Heart left ventricle (tissue), 16 donors: ENCODE results near the gene VAMP1. TPM values are rescaled to one million over a fixed set of nuclear protein-coding genes. Genes with fewer than 3 reads are reported as not detected.
"Not testable (repeated sequence)": the region's sequence is repeated elsewhere in the genome, so short reads cannot be mapped to it uniquely, and the experiment has no call there.

Source experiments
- ATAC-seq, 4 donors: fragments of 200-7000 bp; cut with Tn5 transposase; one replicate each; pipeline ENCODE4 v1.9.1; 2020 to 2022; ENCODE audit warnings: moderate library complexity in 4 of 4, mild to moderate bottlenecking in 3 of 4, moderate number of reproducible peaks in 1 of 4
- DNase-seq, 5 donors: peaks; one replicate each; pipeline ENCODE4 v3.0.0-alpha.2; 2020
- H3K27ac ChIP-seq, 12 donors: fragments of 200-600 bp; sonication (generic) in 4 of 12; one replicate each; pipeline versions ENCODE4 v1.5.0 to v1.8.0; 2016 to 2022; ENCODE audit warnings: mild to moderate bottlenecking in 2 of 12
- H3K27me3 ChIP-seq, 9 donors: fragments of 200-600 bp; sonication (generic) in 2 of 9; one replicate each; pipeline versions ENCODE4 v1.5.1 to v1.8.0; 2016 to 2022; ENCODE audit warnings: mild to moderate bottlenecking in 3 of 9
- H3K36me3 ChIP-seq, 9 donors: fragments of 200-600 bp; sonication (generic) in 2 of 9; one replicate each; pipeline versions ENCODE4 v1.5.0 to v1.8.0; 2018 to 2022; ENCODE audit warnings: mild to moderate bottlenecking in 2 of 9
- H3K4me1 ChIP-seq, 12 donors: fragments of 200-600 bp; sonication (generic) in 4 of 12; one replicate each; pipeline versions ENCODE4 v1.5.0 to v1.8.0; 2016 to 2022; ENCODE audit warnings: mild to moderate bottlenecking in 3 of 12
- H3K4me3 ChIP-seq, 12 donors: fragments of 200-600 bp; sonication (generic) in 4 of 12; one replicate each; pipeline versions ENCODE4 v1.5.0 to v1.8.0; 2017 to 2022; ENCODE audit warnings: mild to moderate bottlenecking in 9 of 12, moderate library complexity in 4 of 12
- H3K9me3 ChIP-seq, 12 donors: fragments of 200-600 bp; sonication (generic) in 4 of 12; one replicate each; pipeline versions ENCODE4 v1.5.0 to v1.8.0; 2016 to 2022; ENCODE audit warnings: mild to moderate bottlenecking in 1 of 12
- POLR2A ChIP-seq, 2 donors: fragments of 450-650 bp; IDR thresholded peaks; one replicate each; pipeline ENCODE4 v1.6.1; 2017; ENCODE audit warnings: antibody characterized with exemption in 2 of 2, mild to moderate bottlenecking in 2 of 2, moderate library complexity in 2 of 2
- WGBS, 4 donors: extraction: QIAGEN DNeasy Blood & Tissue Kit in 2 of 4; methylation state at CpG; one replicate each; pipeline versions ENCODE4 v1.1.5 to v1.1.7; 2013 to 2018; 5-methylcytosine and 5-hydroxymethylcytosine counted together
- intact Hi-C, 10 donors: fragments of 100-400 bp; cut with DNase I; formaldehyde crosslinking; loops; one replicate each; pipeline versions ENCODE4 v1.11.1 to v1.14.2; 2022
- polyA plus RNA-seq, 2 donors: library from polyadenylated mRNA; stranded (reverse); fragments of 200-250 nt; gene quantifications; one replicate each; pipeline ENCODE4 v1.2.3, GENCODE V29; 2013
- total RNA-seq, 9 donors: library from RNA; depleted of rRNA in 2 of 9; stranded (reverse); fragments of >200 nt in 2 of 9; fragmentation: NEBNext Ultra II Directional in 3 of 9; extraction: Animal tissue kit (Norgen Biotek cat#: 25700) in 3 of 9; gene quantifications; one replicate each; pipeline versions ENCODE4 v1.1.0 to v1.2.4, GENCODE V29; 2016 to 2023
- TF ChIP-seq, protein P1 (sequence below), 12 donors: fragments of 200-600 bp; sonication (generic) in 4 of 12; IDR thresholded peaks; one replicate each; pipeline versions ENCODE4 v1.5.0 to v1.8.0; 2018 to 2022; ENCODE audit warnings: antibody characterized with exemption in 12 of 12, mild to moderate bottlenecking in 5 of 12
- donor health status: ischemic (EF 13 %, LVEDD 7.1; RV severe dilation, severe dysfunction).
- donor health status: healthy with polysubstance abuse.
- donor health status: DM: no; HTN: yes; CAD: no.
- donor health status: DM: no; HTN: no; CAD: no.
- donor health status: ischemic (EF 25% LVEDD 6.9; RV normal size, moderate dysfunction).
- donor health status: ischemic (EF 25% LVEDD 5.7; RV mildly dilated, moderate dysfunction).
- donor health status: healthy.
- donor health status: DM: yes; HTN: yes; CAD: no.
- donor health status: ischemic (EF 35%, LVEDD 5.7; RV mildly dilated, moderate dysfunction).
- donor health status: nonischemic (EF 11% LVEDD 7.7; RV severe dilation, severe dysfunction).
- donor health status: DM: yes; HTN: yes; CAD: no.
- donor health status: PGD.
- donor health status: ischemic (EF 29% LVEDD 5.4; RV normal size, mild dysfunction).
- donor health status: nonischemic (EF 23%, LVEDD 6.1; RV moderate dilation, normal function).

VAMP1 gene
- total and polyA plus RNA-seq, 11 donors: 2.1 to 8.3 (median 3.4) TPM

DNA sequence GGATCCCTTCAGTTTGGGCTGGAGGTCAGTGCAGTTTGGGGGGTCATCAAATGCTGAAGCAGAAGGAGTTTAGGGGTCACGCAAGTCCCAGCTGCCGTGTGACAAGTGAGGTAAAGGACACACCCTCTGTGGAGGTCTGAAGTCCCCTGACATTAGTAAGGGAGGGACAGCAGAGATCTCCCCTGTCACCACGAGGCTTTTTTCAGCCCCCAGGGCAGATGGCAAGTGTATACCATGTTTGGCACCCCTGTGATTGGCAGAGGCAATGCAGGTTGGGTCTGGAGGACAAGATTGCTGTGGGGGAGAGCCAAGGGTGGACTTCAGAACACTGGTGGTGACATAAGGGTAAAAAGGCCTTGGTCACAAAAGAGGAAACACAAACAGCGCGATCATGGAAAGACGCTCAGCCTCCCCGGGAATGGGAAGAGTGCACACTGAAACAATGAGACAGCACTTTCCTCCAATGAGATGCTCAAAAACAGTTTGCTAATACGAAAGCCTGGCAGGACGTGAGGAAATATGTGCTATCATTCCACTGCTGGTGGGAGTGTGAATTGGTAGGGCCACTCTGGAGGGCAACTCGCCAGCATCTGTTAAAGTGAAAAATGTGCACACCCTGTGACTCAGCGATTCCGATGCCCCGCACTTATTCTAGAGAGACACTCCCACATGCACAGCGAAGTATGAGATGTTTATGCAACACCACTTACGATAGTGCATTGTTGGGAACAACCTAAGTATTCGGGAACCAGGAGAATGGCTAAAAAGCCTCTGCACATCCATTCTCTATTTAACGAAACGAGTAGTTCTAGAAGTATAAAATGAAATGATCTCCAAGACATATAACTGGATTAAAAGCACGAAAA lies 40.1 kb downstream of the VAMP1 start:
- ATAC-seq (peak; percentile 72 to 91 (median 88)), DNase-seq (peak; percentile 58 to 86 (median 69))
- Histone ChIP-seq H3K4me3 (peak overlapping the region in 9 of 12 donors; percentile 20 to 51 (median 34)), H3K9me3 (no peaks in the 10 kb centered on the region), H3K4me1 (peaks cover 0 to 25% (median 5%) of the 10 kb centered on the region in 12 donors), H3K36me3 (no peaks in the 10 kb centered on the region), H3K27me3 (no peaks in the 10 kb centered on the region), H3K27ac (peak overlapping the region in 10 of 12 donors; percentile 8 to 81 (median 56))
- TF ChIP-seq POLR2A (IDR thresholded peaks at IDR 0.05): no peak
- TF ChIP-seq, protein P1, sequence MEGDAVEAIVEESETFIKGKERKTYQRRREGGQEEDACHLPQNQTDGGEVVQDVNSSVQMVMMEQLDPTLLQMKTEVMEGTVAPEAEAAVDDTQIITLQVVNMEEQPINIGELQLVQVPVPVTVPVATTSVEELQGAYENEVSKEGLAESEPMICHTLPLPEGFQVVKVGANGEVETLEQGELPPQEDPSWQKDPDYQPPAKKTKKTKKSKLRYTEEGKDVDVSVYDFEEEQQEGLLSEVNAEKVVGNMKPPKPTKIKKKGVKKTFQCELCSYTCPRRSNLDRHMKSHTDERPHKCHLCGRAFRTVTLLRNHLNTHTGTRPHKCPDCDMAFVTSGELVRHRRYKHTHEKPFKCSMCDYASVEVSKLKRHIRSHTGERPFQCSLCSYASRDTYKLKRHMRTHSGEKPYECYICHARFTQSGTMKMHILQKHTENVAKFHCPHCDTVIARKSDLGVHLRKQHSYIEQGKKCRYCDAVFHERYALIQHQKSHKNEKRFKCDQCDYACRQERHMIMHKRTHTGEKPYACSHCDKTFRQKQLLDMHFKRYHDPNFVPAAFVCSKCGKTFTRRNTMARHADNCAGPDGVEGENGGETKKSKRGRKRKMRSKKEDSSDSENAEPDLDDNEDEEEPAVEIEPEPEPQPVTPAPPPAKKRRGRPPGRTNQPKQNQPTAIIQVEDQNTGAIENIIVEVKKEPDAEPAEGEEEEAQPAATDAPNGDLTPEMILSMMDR (IDR thresholded peaks at IDR 0.05): no peak
- WGBS, 4 donors: 35 to 46% (median 40%) methylated on average over 19 of the region's 19 CpGs
- intact Hi-C loops: no loop called here

DNA sequence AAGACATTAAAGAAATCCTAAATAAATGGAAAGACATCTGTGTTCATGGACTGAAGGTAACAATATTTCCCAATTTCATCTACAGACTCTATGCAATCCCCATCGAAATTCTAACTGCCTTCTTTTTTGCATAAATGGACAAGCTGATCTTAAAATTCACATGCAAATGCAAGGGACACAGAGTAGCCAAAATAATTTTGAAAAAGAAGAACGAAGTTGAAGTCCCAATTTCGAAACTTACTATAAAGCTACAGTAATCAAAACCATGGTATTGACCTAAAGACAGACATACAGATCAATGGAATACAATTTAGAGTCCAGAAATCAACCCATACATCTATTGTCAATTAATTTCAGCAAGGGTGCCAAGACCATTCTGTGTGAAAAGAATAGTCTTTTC lies 42.2 kb downstream of the VAMP1 start:
- Histone ChIP-seq H3K4me3 (no peak overlapping the region), H3K9me3 (no peaks in the 10 kb centered on the region), H3K27me3 (no peaks in the 10 kb centered on the region), H3K36me3 (no peaks in the 10 kb centered on the region), H3K4me1 (peaks cover 0 to 33% (median 11%) of the 10 kb centered on the region in 12 donors), H3K27ac (no peak overlapping the region)
- no peak for DNase-seq
- 83 to 90% (median 86%) methylated on average over 3 of the region's 3 CpGs for WGBS, 4 donors
- intact Hi-C loops: loop anchor here in 1 of 10 donors (10.0 kb wide), 1 partner anchor 106 kb away; the partner anchor contains the start of gene GAPDH
- ATAC-seq: no peak
- no peak for TF ChIP-seq POLR2A (IDR thresholded peaks at IDR 0.05)
- TF ChIP-seq, protein P1 (IDR thresholded peaks at IDR 0.05): no peak

DNA sequence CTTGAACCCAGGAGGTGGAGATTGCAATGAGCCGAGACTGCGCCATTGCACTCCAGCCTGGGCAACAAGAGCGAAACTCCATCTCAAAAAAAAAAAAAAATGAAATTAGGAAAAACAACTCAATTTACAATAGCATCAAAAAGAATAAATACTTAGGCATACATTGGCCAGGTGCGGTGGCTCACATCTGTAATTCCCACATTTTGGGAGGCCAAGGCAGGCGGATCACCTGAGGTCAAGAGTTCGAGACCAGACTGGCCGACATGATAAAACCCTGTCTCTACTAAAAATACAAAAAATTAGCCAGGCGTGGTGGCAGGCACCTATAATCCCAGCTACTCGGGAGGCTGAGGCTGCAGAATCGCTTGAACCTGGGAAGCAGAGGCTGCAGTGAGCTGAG lies 42.7 kb downstream of the VAMP1 start:
- H3K9me3 ChIP-seq, H3K4me3 ChIP-seq, ATAC-seq, H3K27me3 ChIP-seq, H3K36me3 ChIP-seq, DNase-seq: not testable (repeated sequence)
- WGBS, 4 donors: 93 to 95% (median 94%) methylated on average over 10 of the region's 10 CpGs
- peaks cover 0 to 34% (median 12%) of the 10 kb centered on the region in 12 donors for H3K4me1 ChIP-seq
- peak overlapping the region in 1 of 12 donors; percentile 66 for H3K27ac ChIP-seq
- intact Hi-C loops: loop anchor here in 1 of 10 donors (10.0 kb wide), 1 partner anchor 107 kb away; the partner anchor contains the start of gene GAPDH

DNA sequence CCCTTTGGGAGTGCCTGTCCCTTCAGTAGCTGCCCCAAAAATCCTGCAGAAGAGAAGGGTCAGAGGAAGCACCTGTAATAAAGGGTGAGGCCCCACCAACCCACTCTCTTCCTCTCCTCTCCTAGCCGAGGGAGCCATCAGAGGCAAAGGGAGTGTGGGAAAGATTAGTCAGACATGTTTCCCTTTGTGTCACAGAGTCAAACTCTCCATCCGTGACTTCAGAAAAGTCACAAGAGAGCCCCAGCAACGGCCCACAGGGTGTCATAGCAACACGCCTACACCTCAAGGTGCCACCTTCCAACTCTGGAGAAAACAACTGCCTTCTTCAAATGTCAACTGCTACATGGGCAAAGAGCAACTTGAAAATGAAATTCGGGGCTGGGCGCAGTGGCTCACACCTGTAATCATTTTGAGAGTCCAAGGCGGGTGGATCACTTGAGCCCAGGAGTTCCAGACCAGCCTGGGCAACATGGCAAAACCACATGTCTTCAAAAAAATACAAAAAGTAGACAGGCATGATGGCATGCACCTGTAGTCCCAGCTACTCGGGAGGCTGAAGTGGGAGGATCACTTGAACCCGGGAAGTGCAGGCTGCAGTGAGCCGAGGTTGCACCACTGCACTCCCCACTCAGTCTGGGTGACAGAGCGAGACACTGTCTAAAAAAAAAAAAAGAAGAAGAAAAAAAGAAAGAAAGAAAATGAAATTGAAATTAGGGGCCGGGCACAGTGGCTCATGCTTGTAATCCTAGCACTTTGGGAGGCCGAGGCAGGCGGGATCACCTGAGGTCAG lies 43.4 kb downstream of the VAMP1 start:
- intact Hi-C loops: loop anchor here in 1 of 10 donors (10.0 kb wide), 1 partner anchor 108 kb away; the partner anchor contains the start of gene GAPDH
- H3K4me3 ChIP-seq: no peak overlapping the region
- DNase-seq (no peak), ATAC-seq (no peak)
- H3K36me3 ChIP-seq: no peaks in the 10 kb centered on the region
- peak overlapping the region in 1 of 12 donors; percentile 66 for H3K27ac ChIP-seq
- H3K4me1 ChIP-seq: peaks cover 0 to 34% (median 12%) of the 10 kb centered on the region in 12 donors
- 79 to 87% (median 82%) methylated on average over 14 of the region's 14 CpGs for WGBS, 4 donors
- H3K27me3 ChIP-seq: no peaks in the 10 kb centered on the region
- TF ChIP-seq POLR2A (IDR thresholded peaks at IDR 0.05): no peak
- TF ChIP-seq, protein P1 (IDR thresholded peaks at IDR 0.05): no peak
- no peaks in the 10 kb centered on the region for H3K9me3 ChIP-seq
